Measurements from ENCODE around the gene HSD3B2.

Gene HSD3B2

GRCh38 chr1:119467219-119467618 lies 52.3 kb downstream of the HSD3B2 start:
- no peak for DNase-seq

GRCh38 chr1:119467857-119468668 lies 53.1 kb downstream of the HSD3B2 start:
- DNase-seq: no peak

- DNase-seq: no peak
Measured at GRCh38 chr1:119469741-119470140, 54.8 kb downstream of the HSD3B2 start.

- DNase-seq: no peak
Measured at GRCh38 chr1:119470377-119470776, 55.4 kb downstream of the HSD3B2 start.

GRCh38 chr1:119470958-119471357 lies 56.0 kb downstream of the HSD3B2 start:
- DNase-seq: no peak

- DNase-seq: no peak
Measured at GRCh38 chr1:119471566-119471965, 56.6 kb downstream of the HSD3B2 start.

GRCh38 chr1:119472080-119472818 lies 57.3 kb downstream of the HSD3B2 start:
- no peak for DNase-seq
